ENCODE measurements around the gene CGGBP1.
A peak's percentile ranks its signal among the peaks of the same experiment; 100 is the strongest.

CGGBP1 gene

GRCh38 chr3:88058581-88059379, at the start of gene CGGBP1, which contains the start of gene ZNF654:
TSS of gene CGGBP1 (minus strand) at chr3:88059005. CDS start at chr3:88055976, 3,029 bp downstream.
TSS of gene ZNF654 (plus strand) at chr3:88059255. CDS start at chr3:88059320, 65 bp downstream.
- Histone ChIP-seq H3K27ac (ENCODE audit: low read depth, low read length, poor library complexity, severe bottlenecking) (peak within 1 kb of the TSS; percentile 59), H3K4me3 (ENCODE audit: low read depth, low read length, poor library complexity, severe bottlenecking) (peak within 1 kb of the TSS; percentile 80), H4K20me1 (ENCODE audit: insufficient read depth, low read length) (no peaks in the 10 kb centered on the region), H2AFZ (ENCODE audit: low read length) (no peak within 1 kb of the TSS), H3K4me2 (ENCODE audit: low read length) (peak within 1 kb of the TSS; percentile 97), H3K9me2 (ENCODE audit: low read depth, low read length) (no peaks in the 10 kb centered on the region), H3K9me3 (ENCODE audit: low read length) (no peaks in the 10 kb centered on the region), H3K4me1 (ENCODE audit: insufficient read depth, low read length, severe bottlenecking) (peaks cover 36% of the 10 kb centered on the region), H3K9ac (ENCODE audit: low read length) (peak within 1 kb of the TSS; percentile 74), H3K27me3 (ENCODE audit: insufficient read depth, low read length) (no peaks in the 10 kb centered on the region), H3F3A (ENCODE audit: insufficient read depth, low read length) (no peaks in the 10 kb centered on the region), H3K79me2 (ENCODE audit: insufficient read depth, low read length) (peaks cover 53% of the 10 kb centered on the region), H3K36me3 (ENCODE audit: insufficient read depth, low read length) (peaks cover 33% of the 10 kb centered on the region)
- TF ChIP-seq, protein P1, sequence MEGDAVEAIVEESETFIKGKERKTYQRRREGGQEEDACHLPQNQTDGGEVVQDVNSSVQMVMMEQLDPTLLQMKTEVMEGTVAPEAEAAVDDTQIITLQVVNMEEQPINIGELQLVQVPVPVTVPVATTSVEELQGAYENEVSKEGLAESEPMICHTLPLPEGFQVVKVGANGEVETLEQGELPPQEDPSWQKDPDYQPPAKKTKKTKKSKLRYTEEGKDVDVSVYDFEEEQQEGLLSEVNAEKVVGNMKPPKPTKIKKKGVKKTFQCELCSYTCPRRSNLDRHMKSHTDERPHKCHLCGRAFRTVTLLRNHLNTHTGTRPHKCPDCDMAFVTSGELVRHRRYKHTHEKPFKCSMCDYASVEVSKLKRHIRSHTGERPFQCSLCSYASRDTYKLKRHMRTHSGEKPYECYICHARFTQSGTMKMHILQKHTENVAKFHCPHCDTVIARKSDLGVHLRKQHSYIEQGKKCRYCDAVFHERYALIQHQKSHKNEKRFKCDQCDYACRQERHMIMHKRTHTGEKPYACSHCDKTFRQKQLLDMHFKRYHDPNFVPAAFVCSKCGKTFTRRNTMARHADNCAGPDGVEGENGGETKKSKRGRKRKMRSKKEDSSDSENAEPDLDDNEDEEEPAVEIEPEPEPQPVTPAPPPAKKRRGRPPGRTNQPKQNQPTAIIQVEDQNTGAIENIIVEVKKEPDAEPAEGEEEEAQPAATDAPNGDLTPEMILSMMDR (IDR thresholded peaks at IDR 0.05; ENCODE audit: low read length): no peak
- TF ChIP-seq EZH2 (IDR thresholded peaks at IDR 0.05; ENCODE audit: borderline replicate concordance, low read length): no peak

- no peak overlapping the region for H3K9ac ChIP-seq (ENCODE audit: low read length)
- no peaks in the 10 kb centered on the region for H3K9me3 ChIP-seq (ENCODE audit: low read length)
- H3K79me2 ChIP-seq (ENCODE audit: insufficient read depth, low read length): peaks cover 27% of the 10 kb centered on the region
- no peak overlapping the region for H2AFZ ChIP-seq (ENCODE audit: low read length)
- no peaks in the 10 kb centered on the region for H3K9me2 ChIP-seq (ENCODE audit: low read depth, low read length)
- no peaks in the 10 kb centered on the region for H3K4me1 ChIP-seq (ENCODE audit: insufficient read depth, low read length, severe bottlenecking)
- no peaks in the 10 kb centered on the region for H4K20me1 ChIP-seq (ENCODE audit: insufficient read depth, low read length)
- H3K27me3 ChIP-seq (ENCODE audit: insufficient read depth, low read length): no peaks in the 10 kb centered on the region
- peaks cover 16% of the 10 kb centered on the region for H3K36me3 ChIP-seq (ENCODE audit: insufficient read depth, low read length)
- no peaks in the 10 kb centered on the region for H3F3A ChIP-seq (ENCODE audit: insufficient read depth, low read length)
- no peak overlapping the region for H3K27ac ChIP-seq (ENCODE audit: low read depth, low read length, poor library complexity, severe bottlenecking)
- H3K4me2 ChIP-seq (ENCODE audit: low read length): no peak overlapping the region
- TF ChIP-seq, protein P1 (IDR thresholded peaks at IDR 0.05; ENCODE audit: low read length): no peak
- TF ChIP-seq EZH2 (IDR thresholded peaks at IDR 0.05; ENCODE audit: borderline replicate concordance, low read length): no peak
- H3K4me3 ChIP-seq (ENCODE audit: low read depth, low read length, poor library complexity, severe bottlenecking): no peak overlapping the region
These were observed 46.5 kb upstream of the CGGBP1 start for GRCh38 chr3:88105325-88105724.

DNA sequence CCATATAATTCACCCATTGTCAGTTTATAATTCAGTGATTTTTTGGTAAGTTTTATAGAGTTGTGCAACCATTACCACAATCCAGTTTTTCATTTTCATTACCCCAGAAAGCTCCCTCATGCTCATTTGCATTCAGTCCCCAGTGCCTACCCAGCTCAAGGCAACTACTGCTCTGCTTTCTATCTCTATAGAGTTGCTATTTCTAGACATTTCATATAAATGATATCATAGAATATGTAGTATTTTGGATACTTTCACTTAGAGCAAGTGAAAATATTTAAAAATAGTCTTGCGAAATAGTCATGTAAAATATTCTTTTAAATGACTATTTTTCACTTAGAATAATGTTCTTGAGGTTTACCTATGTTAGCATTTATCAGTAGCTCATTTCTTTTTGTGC, 42.3 kb upstream of the CGGBP1 start:
- H3K4me3 ChIP-seq (ENCODE audit: low read depth, low read length, poor library complexity, severe bottlenecking): no peak overlapping the region
- TF ChIP-seq EZH2 (IDR thresholded peaks at IDR 0.05; ENCODE audit: borderline replicate concordance, low read length): no peak
- TF ChIP-seq, protein P1 (IDR thresholded peaks at IDR 0.05; ENCODE audit: low read length): no peak
- no peaks in the 10 kb centered on the region for H3K9me2 ChIP-seq (ENCODE audit: low read depth, low read length)
- H3K79me2 ChIP-seq (ENCODE audit: insufficient read depth, low read length): peaks cover 10% of the 10 kb centered on the region
- no peak overlapping the region for H3K9ac ChIP-seq (ENCODE audit: low read length)
- no peaks in the 10 kb centered on the region for H3K4me1 ChIP-seq (ENCODE audit: insufficient read depth, low read length, severe bottlenecking)
- no peaks in the 10 kb centered on the region for H4K20me1 ChIP-seq (ENCODE audit: insufficient read depth, low read length)
- H3K27ac ChIP-seq (ENCODE audit: low read depth, low read length, poor library complexity, severe bottlenecking): no peak overlapping the region
- peaks cover 29% of the 10 kb centered on the region for H3K36me3 ChIP-seq (ENCODE audit: insufficient read depth, low read length)
- H3F3A ChIP-seq (ENCODE audit: insufficient read depth, low read length): no peaks in the 10 kb centered on the region
- H2AFZ ChIP-seq (ENCODE audit: low read length): no peak overlapping the region
- H3K4me2 ChIP-seq (ENCODE audit: low read length): no peak overlapping the region
- H3K27me3 ChIP-seq (ENCODE audit: insufficient read depth, low read length): no peaks in the 10 kb centered on the region
- H3K9me3 ChIP-seq (ENCODE audit: low read length): no peaks in the 10 kb centered on the region
